Measurements from ENCODE around the gene ARHGEF9. TPM values are rescaled to one million over a fixed set of nuclear protein-coding genes. Genes with fewer than 3 reads are reported as not detected.
"Not testable (repeated sequence)": the region's sequence is repeated elsewhere in the genome, so short reads cannot be mapped to it uniquely, and the experiment has no call there.

ARHGEF9 gene
- total RNA-seq, result 9.7 TPM

DNA sequence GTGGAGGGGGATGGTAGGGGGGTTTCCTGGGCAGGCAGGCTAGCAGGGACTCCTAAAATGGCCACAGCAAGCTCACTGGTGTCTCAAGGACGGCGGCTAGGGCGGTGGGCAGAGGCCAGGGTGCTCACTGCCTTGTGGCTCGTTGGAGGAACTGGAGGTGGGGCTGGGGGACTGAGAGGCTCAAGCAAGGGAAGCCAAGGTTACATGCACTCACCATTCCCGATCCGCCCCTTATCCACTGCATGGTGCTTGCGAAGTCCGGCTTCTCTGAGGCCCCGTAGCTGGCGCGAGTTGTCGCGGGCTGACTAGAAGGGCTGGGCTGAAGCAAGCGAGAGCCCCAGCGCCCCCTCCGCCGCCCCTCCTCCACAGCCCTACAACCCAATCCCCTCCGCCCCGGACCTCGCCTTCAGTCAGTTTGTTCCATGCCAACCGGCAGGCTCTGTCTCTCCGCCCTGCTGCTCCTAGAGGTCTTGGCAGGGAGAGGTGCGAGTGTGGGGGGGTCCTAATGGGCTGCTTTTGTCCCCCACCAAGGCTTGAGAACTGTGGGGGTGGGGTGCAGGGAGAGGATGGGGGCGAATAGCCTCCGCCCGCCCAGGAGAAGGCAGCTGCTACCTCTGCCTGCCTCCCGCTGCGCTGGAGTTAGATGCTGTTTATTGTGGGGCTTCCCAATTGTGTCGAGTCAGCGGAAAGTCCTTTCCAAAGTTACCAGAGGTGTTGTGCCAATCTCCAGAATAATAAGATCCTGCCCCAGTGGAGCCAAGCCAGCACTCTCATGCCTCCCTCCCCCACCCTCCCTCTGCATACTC is at the start of gene ARHGEF9:
Gene ARHGEF9, minus strand, starts transcription at position 313 of the 806 bp plus-strand sequence. Its CDS starts 69 bp downstream, at position 244.
- no peaks in the 10 kb centered on the region for H3K4me1 ChIP-seq (ENCODE audit: insufficient read depth, low read length)
- H3K9me3 ChIP-seq (ENCODE audit: low read depth, low read length), result no peaks in the 10 kb centered on the region
- no peaks in the 10 kb centered on the region for H3K27me3 ChIP-seq (ENCODE audit: insufficient read depth, low read length)
- H3K4me3 ChIP-seq (ENCODE audit: low read length), result no peak within 1 kb of the TSS

DNA sequence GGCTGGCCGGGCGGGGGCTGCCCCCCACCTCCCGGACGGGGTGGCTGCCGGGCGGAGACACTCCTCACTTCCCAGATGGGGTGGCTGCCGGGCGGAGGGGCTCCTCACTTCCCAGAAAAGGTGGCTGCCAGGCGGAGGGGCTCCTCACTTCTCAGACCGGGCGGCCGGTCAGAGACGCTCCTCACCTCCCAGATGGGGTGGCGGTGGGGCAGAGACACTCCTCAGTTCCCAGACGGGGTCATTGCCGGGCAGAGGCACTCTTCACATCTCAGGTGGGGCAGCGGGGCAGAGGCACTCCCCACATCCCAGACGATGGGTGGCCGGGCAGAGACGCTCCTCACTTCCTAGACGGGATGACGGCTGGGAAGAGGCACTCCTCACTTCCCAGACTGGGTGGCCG is 40.4 kb upstream of the ARHGEF9 start:
- H3K9me3 ChIP-seq (ENCODE audit: low read depth, low read length); H3K4me1 ChIP-seq (ENCODE audit: insufficient read depth, low read length); H3K27me3 ChIP-seq (ENCODE audit: insufficient read depth, low read length); H3K4me3 ChIP-seq (ENCODE audit: low read length): not testable (repeated sequence)

DNA sequence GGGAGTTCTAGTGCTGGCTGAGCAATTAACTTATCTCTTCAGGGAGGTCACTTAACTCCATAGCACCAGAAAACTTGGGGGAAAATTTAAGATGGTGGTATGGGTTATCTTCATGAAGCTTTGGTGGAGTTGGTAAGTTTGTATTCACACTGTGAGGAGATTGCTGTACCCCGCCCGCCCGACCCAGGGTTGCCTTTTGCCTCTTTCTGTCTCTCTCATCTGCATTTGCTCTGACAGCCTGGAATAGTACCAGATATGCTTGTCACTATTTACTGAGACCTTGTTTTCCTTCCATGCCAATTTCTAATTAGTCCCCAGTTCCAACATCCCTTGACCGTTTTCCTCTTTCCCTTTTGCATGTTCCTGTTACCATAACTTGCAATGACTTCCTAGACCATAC is 33.1 kb upstream of the ARHGEF9 start:
- Histone ChIP-seq H3K4me3 (ENCODE audit: low read length) (no peak overlapping the region), H3K4me1 (ENCODE audit: insufficient read depth, low read length) (no peaks in the 10 kb centered on the region), H3K27me3 (ENCODE audit: insufficient read depth, low read length) (no peaks in the 10 kb centered on the region), H3K9me3 (ENCODE audit: low read depth, low read length) (no peaks in the 10 kb centered on the region)

DNA sequence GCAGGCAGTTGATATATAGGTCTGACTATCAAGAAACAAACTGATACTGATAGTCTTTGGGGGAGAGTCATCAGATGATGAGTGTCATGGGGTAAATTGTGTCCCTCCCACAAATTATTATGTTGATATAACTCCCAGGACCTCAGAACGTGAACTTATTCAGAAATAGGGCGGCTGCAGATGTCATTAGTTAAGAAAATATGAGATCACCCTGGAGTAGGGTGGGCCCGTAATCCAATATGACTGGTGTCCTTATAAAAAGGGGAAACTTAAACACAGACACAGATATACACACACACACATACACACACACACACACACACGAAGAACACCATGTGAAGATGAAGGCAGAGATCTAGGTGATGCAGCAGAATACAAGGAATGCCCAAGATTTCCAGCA is 32.7 kb upstream of the ARHGEF9 start:
- Histone ChIP-seq H3K27me3 (ENCODE audit: insufficient read depth, low read length) (no peaks in the 10 kb centered on the region), H3K9me3 (ENCODE audit: low read depth, low read length) (no peaks in the 10 kb centered on the region), H3K4me1 (ENCODE audit: insufficient read depth, low read length) (no peaks in the 10 kb centered on the region), H3K4me3 (ENCODE audit: low read length) (no peak overlapping the region)

DNA sequence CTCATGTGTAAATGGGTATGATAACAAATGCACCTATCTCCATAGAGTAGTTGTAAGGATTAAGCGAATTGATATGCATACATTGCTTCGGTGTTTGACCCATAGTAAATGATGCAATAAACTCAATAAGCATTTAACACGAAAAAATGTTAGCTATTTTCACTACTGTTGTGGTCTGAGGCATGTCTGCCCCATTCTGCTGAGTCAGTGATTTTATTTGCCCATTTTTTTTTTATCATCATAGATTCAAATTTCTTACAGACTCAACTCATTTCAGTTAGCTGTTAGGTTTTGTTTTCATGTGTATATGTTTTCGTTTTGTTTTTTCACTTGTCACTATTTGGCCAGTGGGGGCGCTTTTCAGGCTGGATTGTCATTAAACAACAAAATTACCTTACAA is 27.8 kb upstream of the ARHGEF9 start:
- H3K27me3 ChIP-seq (ENCODE audit: insufficient read depth, low read length), result no peaks in the 10 kb centered on the region
- no peaks in the 10 kb centered on the region for H3K4me1 ChIP-seq (ENCODE audit: insufficient read depth, low read length)
- H3K4me3 ChIP-seq (ENCODE audit: low read length), result no peak overlapping the region
- H3K9me3 ChIP-seq (ENCODE audit: low read depth, low read length), result no peaks in the 10 kb centered on the region

DNA sequence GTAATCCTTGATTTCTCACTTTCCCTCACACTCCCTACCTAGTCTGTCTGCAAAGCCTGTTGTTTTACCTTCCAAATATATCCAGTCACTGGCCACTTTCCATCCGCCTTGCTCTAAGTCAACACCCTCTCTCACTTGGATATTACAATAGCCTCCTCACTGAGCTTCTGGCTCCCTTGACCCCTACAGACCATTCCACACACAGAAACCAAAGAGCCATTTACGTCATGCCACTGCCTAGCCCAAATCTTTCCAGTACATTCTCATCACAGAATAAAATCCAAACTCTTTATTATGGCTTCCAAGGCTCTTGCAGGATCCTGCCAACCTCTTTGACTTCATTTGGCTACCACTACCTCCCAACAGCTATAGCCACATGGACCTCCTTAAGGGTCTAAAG is 25.7 kb upstream of the ARHGEF9 start:
- Histone ChIP-seq H3K9me3 (ENCODE audit: low read depth, low read length) (no peaks in the 10 kb centered on the region), H3K4me3 (ENCODE audit: low read length) (no peak overlapping the region), H3K4me1 (ENCODE audit: insufficient read depth, low read length) (no peaks in the 10 kb centered on the region), H3K27me3 (ENCODE audit: insufficient read depth, low read length) (no peaks in the 10 kb centered on the region)

DNA sequence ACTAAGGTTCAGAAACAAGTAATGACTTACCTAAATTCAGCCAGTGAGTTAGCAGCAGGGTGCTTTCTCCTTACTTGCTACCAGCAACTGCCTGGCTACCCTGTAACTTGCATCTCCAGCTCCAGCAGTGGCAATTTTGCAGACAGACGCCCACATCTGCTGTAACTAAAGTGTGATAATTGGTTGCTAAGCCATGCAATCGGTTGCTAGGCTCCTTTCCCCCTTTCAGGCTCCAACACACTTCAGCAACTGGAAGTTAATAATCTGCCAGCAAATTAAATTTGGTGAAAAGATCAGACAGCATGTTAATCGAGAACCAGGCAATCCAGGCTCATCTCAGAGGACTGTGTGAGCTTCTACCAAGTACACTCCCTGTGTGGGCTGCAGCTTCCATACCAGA is 24.2 kb upstream of the ARHGEF9 start:
- no peak overlapping the region for H3K4me3 ChIP-seq (ENCODE audit: low read length)
- H3K4me1 ChIP-seq (ENCODE audit: insufficient read depth, low read length), result no peaks in the 10 kb centered on the region
- H3K27me3 ChIP-seq (ENCODE audit: insufficient read depth, low read length), result no peaks in the 10 kb centered on the region
- no peaks in the 10 kb centered on the region for H3K9me3 ChIP-seq (ENCODE audit: low read depth, low read length)

DNA sequence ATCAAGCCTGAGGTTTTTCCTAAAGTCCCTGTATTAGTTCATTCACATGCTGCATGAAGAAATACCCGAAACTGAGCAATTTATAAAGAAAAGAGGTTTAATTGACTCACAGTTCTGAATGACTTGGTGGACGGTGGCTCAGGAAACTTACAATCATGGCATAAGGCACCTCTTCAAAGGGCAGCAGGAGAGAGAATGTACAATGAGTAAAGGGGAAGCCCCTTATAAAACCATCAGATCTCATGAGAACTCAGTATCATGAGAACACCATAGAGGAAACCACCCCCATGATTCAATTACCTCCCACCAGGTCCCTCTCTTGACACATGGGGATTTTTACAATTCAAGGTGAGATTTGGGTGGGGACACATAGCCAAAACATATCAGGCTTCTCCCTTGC is 10.4 kb upstream of the ARHGEF9 start:
- H3K9me3 ChIP-seq (ENCODE audit: low read depth, low read length); H3K4me1 ChIP-seq (ENCODE audit: insufficient read depth, low read length); H3K4me3 ChIP-seq (ENCODE audit: low read length); H3K27me3 ChIP-seq (ENCODE audit: insufficient read depth, low read length): not testable (repeated sequence)

DNA sequence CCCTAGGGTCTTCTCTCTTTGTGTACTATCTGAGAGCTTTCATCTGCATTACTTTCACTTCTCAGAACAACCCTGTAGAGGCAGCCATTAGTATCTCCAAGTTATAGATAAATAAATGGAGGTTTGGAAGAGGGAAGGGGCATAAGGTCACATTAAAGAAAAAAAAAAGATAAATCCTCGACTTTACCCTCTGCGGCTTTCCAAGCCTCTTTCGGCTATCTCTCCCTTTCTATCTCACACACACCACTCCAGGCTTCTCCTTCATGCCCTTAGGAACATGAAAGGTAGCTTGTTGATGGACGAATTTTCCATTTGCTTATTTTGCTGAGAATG is 660 bp upstream of the ARHGEF9 start:
- Histone ChIP-seq H3K4me1 (ENCODE audit: insufficient read depth, low read length) (no peaks in the 10 kb centered on the region), H3K4me3 (ENCODE audit: low read length) (no peak overlapping the region), H3K9me3 (ENCODE audit: low read depth, low read length) (no peaks in the 10 kb centered on the region), H3K27me3 (ENCODE audit: insufficient read depth, low read length) (no peaks in the 10 kb centered on the region)

DNA sequence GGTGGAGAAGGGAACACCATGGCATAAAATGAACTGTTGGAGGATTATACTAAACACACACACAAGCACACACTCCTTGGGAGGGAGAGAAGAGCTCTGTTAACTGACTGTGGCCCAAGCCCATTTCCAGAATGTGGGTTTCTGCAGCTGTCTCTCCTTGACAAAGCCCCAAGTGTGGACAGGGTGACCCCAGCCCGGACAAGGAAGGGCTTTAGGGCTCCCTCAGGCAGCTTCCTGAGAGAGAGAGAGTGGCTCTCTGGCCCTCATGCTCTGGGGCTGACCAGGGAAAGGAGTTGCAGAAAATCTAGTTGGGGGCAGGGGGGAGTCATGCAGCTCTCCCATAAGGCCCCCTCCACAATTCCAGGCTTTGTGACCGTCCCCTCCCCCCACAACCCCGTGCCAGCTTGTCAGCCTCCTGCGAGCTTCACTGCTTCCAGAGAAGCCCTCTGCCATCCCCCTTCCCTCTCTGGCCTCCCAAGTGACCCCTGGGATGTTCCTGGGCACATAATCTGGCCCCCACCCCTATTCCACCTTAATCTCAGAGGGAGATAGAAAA is 590 bp downstream of the ARHGEF9 start:
- Histone ChIP-seq H3K4me1 (ENCODE audit: insufficient read depth, low read length) (no peaks in the 10 kb centered on the region), H3K4me3 (ENCODE audit: low read length) (no peak overlapping the region), H3K9me3 (ENCODE audit: low read depth, low read length) (no peaks in the 10 kb centered on the region), H3K27me3 (ENCODE audit: insufficient read depth, low read length) (no peaks in the 10 kb centered on the region)

DNA sequence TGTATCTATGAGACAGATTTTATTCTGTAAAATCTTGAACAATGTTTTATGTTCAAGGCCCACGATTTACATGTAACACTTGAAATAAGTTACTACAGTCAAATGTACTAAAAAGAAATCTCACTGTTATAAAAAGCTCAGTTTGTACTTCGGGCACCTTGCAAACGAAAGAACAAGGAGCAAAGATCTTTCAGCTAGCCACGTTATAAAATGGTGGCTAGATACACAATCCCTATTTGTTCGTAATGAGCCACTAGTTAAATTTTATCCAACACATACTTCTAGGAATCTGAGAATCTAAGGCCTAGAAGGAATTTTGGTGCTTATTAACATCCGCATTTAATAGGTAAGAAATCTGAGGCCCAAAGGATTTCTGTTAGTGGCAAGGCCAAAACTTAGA is 2.5 kb downstream of the ARHGEF9 start:
- H3K9me3 ChIP-seq (ENCODE audit: low read depth, low read length), result no peaks in the 10 kb centered on the region
- H3K27me3 ChIP-seq (ENCODE audit: insufficient read depth, low read length), result no peaks in the 10 kb centered on the region
- no peak overlapping the region for H3K4me3 ChIP-seq (ENCODE audit: low read length)
- H3K4me1 ChIP-seq (ENCODE audit: insufficient read depth, low read length), result no peaks in the 10 kb centered on the region

DNA sequence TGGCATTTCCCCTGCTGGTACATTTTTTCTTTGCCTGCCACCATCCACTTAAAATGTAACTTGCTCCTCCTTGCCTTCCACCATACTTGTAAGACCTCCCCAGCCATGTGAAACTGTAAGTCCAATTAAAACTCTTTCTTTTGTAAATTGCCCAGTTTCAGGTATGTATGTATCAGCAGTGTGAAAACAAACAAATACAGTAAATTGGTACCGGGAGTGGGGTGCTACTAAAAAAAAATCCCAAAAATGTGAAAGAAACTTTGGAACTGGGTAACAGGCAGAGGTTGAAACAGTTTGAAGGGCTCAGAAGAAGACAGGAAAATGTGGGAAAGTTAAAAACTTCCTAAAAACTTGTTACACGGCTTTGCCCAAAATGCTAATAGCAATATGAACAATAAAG is 16.3 kb downstream of the ARHGEF9 start:
- Histone ChIP-seq H3K27me3 (ENCODE audit: insufficient read depth, low read length) (no peaks in the 10 kb centered on the region), H3K4me3 (ENCODE audit: low read length) (no peak overlapping the region), H3K4me1 (ENCODE audit: insufficient read depth, low read length) (no peaks in the 10 kb centered on the region), H3K9me3 (ENCODE audit: low read depth, low read length) (no peaks in the 10 kb centered on the region)

DNA sequence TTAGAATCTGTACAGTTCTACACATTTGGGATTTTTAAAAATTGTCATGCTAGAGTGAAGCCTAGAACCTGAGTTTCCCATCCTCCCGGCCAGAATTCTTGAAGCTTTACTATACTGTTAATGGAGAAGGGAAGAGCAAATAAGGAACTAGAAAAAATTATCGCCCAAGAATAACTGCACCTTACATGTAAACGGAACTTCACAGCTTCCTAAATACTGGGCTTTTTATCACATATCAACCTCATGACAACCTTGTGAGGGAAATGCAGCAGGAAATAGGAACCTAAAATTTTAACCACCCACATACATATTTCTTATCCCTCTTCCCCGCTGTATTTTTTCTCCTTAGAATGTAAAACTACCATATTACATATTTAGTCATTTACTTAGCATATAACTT is 19.3 kb downstream of the ARHGEF9 start:
- Histone ChIP-seq H3K9me3 (ENCODE audit: low read depth, low read length) (no peaks in the 10 kb centered on the region), H3K4me3 (ENCODE audit: low read length) (no peak overlapping the region), H3K4me1 (ENCODE audit: insufficient read depth, low read length) (no peaks in the 10 kb centered on the region), H3K27me3 (ENCODE audit: insufficient read depth, low read length) (no peaks in the 10 kb centered on the region)

DNA sequence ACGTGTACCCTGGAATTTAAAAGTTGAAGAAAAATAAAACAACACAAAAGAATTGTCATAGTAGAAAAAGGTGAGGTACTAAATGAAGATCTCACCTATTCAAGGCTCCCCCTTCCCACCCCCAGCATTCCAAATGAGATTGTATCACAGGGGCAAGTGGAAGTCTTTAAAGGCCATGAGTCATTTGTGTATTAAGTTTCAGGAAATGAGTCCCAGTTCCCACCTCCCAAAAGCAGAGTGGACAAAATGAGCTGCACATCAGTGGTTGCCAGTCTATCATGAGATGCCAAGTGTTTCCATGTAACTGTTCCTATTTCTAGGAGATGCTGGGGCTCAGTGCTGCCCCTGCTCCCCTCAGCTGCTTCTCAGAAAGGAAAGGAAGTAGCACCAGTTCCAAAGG is 20.1 kb downstream of the ARHGEF9 start:
- Histone ChIP-seq H3K27me3 (ENCODE audit: insufficient read depth, low read length) (no peaks in the 10 kb centered on the region), H3K4me3 (ENCODE audit: low read length) (no peak overlapping the region), H3K4me1 (ENCODE audit: insufficient read depth, low read length) (no peaks in the 10 kb centered on the region), H3K9me3 (ENCODE audit: low read depth, low read length) (no peaks in the 10 kb centered on the region)

DNA sequence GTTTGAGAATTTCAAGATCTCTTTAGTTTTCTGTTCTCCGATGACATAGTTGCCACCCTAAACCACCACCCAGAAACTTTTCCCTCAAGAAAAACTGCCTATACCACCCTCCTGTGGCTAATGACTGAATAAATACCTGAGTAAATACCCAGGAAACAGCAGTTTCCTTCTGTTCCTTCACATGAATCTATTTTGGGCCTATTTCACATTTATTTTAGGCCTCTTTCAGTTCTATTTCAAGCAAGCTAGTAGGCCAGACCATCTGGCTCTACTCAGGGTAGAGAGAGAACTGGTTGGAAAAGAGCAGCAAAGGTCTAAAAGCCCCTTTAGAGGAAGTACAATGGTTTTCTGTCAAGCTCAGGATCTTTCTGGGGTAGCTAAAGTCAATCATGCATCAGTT is 23.4 kb downstream of the ARHGEF9 start:
- no peak overlapping the region for H3K4me3 ChIP-seq (ENCODE audit: low read length)
- no peaks in the 10 kb centered on the region for H3K9me3 ChIP-seq (ENCODE audit: low read depth, low read length)
- H3K4me1 ChIP-seq (ENCODE audit: insufficient read depth, low read length), result no peaks in the 10 kb centered on the region
- H3K27me3 ChIP-seq (ENCODE audit: insufficient read depth, low read length), result no peaks in the 10 kb centered on the region

DNA sequence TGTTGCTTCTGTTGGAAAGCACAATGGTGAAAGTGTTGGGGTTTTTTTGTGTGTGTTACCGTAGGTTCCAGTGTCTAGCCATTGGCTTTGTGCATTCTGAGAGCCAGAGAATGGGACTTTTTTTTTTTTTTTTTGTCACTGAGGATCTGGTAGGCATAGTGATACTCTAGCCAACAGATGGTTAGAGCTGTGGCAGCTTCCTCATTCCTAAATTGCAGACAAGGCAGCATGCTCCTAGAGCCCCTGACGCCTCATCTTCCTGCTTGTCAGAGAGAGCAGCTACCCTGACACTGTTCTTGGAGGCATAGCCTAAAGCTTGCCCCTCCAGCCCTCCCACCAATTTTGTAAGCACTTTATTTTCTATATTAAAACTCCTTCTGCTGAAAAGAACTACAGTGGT is 27.0 kb downstream of the ARHGEF9 start:
- no peaks in the 10 kb centered on the region for H3K27me3 ChIP-seq (ENCODE audit: insufficient read depth, low read length)
- no peaks in the 10 kb centered on the region for H3K9me3 ChIP-seq (ENCODE audit: low read depth, low read length)
- H3K4me1 ChIP-seq (ENCODE audit: insufficient read depth, low read length), result peaks cover 11% of the 10 kb centered on the region
- H3K4me3 ChIP-seq (ENCODE audit: low read length), result no peak overlapping the region

All from mononuclear cell (primary cell).